SK-N-MC (cell line): ENCODE data around the gene LUC7L3.
"Not testable (repeated sequence)": the region's sequence is repeated elsewhere in the genome, so short reads cannot be mapped to it uniquely, and the experiment has no call there.

ENCODE experiments used
- DNase-seq: peaks from one replicate; pipeline ENCODE4 v3.0.0-alpha.2; 2011; ENCODE audit warnings: low read depth, low spot score
- H3K27ac ChIP-seq: fragments of 200-600 bp; sonication (generic); 2 replicates; pipeline ENCODE4 v1.5.1; 2016; ENCODE audit warnings: mixed run types
- H3K36me3 ChIP-seq: fragments of 200-600 bp; sonication (generic); 2 replicates; pipeline ENCODE4 v1.6.1; 2017; ENCODE audit warnings: antibody characterized with exemption, low read length, mixed read lengths; ENCODE audit not compliant: insufficient read depth
- H3K4me3 ChIP-seq: fragments of 200-600 bp; sonication (generic); 2 replicates; pipeline ENCODE4 v1.5.1; 2016
- H3K9ac ChIP-seq: fragments of 200-600 bp; sonication (generic); 2 replicates; pipeline ENCODE4 v1.8.0; 2017; ENCODE audit warnings: mixed run types, mixed read lengths; ENCODE audit not compliant: insufficient read length
- H3K9me3 ChIP-seq: fragments of 200-600 bp; sonication (generic); 2 replicates; pipeline ENCODE4 v1.6.1; 2017; ENCODE audit warnings: low read depth, mild to moderate bottlenecking, antibody characterized with exemption, low read length, moderate library complexity, mixed read lengths
- EZH2 ChIP-seq: fragments of 200-600 bp; sonication (generic); IDR thresholded peaks from one replicate; pipeline ENCODE4 v1.6.1; 2017; ENCODE audit warnings: antibody characterized with exemption
- FOXP2 ChIP-seq: optimal IDR thresholded peaks from 2 replicates; pipeline ENCODE3; 2011; ENCODE audit warnings: mild to moderate bottlenecking, moderate library complexity; ENCODE audit not compliant: insufficient read depth; ENCODE audit errors: extremely low read length, control extremely low read depth
- POLR2AphosphoS5 ChIP-seq: IDR thresholded peaks from 2 replicates; pipeline ENCODE4 v1.6.1; 2012; ENCODE audit warnings: mild to moderate bottlenecking, low read depth, low read length, borderline replicate concordance

LUC7L3 gene

DNA sequence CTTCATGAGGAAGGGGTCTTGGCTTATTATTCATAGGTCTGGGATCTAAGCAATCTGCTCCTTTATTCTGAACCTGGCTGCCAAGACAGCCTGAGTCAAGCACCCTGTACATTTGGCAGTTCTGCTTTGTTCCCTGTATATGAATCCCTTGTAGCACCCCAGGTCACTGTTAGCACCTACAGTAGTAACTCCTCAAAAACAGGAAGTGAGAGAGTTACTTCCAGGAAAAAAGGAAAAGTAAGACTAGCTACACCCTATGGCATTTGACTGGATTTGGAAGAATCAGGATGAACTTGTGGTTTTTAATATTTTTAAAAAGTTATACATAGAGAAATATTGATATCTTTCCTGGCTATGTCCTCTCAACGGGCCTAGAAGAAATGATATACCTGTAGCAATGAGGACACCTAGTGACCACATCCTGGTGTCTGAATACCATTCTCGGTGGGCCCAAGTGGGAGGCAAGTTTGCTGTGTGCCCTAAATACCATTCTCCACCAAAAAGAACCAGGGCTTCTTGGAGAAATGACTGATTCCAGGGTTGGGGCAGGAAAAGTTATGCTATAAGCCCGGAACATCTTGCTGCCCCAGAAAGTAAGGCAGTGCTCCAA, 21.6 kb upstream of the LUC7L3 start:
- no peak overlapping the region for H3K4me3 ChIP-seq
- peaks cover 82% of the 10 kb centered on the region for H3K36me3 ChIP-seq
- no peaks in the 10 kb centered on the region for H3K9me3 ChIP-seq
- no peak for DNase-seq
- TF ChIP-seq EZH2 (no peak), POLR2AphosphoS5 (no peak), FOXP2 (no peak)
- no peak overlapping the region for H3K9ac ChIP-seq
- H3K27ac ChIP-seq: no peak overlapping the region

DNA sequence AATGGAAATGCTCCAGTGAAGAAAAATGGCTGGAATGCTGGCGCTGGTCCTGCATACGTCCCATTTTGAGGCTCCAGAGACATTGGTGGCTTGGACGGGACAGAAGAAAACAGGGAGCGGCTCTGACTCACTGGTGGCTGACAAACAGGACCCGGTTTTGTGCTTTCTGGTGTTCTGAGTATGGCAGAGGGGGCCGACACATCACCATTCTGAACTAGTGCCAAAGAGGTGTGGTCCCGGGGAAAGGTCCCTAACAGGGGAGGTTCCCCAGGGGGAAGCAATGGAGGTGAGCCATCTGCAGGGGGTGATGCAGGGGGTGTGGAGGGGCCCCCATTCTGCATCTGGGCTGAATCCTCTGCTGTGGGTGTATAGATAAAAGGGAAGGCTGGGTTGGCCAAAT, 20.0 kb upstream of the LUC7L3 start:
- H3K27ac ChIP-seq: no peak overlapping the region
- H3K36me3 ChIP-seq: peaks cover 81% of the 10 kb centered on the region
- TF ChIP-seq FOXP2 (no peak), EZH2 (no peak), POLR2AphosphoS5 (no peak)

DNA sequence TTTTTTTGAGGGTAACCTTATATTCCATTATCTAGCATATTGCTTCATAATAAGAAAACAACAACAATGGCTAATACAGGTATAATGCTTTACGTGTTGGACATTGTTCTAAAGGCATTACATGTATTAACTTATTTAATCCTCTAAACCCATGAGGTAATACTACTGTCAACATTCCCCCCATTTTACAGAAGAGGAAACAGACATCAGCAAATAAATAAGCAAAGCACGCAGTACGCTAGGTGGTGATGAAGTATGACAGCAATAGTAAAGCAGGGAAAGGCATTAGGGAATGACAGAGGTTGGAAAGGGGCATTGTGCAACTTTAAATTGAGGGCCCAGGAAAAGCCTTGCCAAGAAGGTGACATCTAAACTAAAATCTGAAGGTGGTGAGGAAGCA, 16.2 kb upstream of the LUC7L3 start:
- H3K36me3 ChIP-seq: peaks cover 52% of the 10 kb centered on the region
- no peak overlapping the region for H3K4me3 ChIP-seq
- H3K9ac ChIP-seq: no peak overlapping the region
- no peaks in the 10 kb centered on the region for H3K9me3 ChIP-seq
- no peak overlapping the region for H3K27ac ChIP-seq
- no peak for DNase-seq
- TF ChIP-seq FOXP2: no peak
- TF ChIP-seq POLR2AphosphoS5: no peak
- TF ChIP-seq EZH2: no peak

More for the DNA sequence above, 20.0 kb upstream of the LUC7L3 start:
- no peak overlapping the region for H3K9ac ChIP-seq
- no peak overlapping the region for H3K4me3 ChIP-seq
- DNase-seq: no peak
- no peaks in the 10 kb centered on the region for H3K9me3 ChIP-seq

DNA sequence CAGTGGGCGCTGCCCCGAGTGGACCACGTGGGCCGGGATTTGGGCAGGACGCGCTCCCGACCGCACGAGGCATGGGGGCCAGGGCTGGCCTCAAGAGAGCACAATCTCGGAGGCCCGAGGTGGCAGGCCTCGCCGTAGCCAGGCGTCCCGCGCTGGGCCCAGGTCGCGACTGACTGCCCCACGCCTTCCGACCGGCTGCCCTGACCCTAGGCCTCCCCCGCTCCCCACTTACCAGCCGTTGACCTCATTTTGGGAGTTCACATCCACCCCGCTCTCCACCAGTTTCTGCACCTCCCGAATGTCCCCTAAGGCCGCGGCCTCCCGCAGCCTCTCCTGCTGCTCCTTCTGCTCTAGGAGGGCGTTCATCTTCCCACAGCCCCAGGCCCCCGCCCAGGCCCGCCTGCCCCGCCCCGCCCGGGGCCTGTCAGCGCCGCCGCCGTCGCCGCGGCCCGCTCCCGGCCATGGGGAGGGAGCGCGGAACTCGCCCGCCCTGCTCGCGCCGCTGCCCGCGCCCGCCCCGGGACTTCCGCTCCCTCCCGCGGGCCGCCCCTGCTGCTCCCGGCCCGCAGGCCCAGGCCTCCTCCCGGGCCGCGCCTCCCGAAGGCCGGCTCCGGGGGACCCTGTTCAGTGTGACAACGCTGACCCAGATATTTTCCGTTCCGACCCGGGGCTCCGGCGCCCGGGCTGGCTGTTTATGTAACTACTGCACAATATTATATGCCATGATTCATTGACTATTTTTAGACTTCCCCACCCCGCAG, 11.9 kb upstream of the LUC7L3 start, which contains the start of gene ANKRD40:
Gene ANKRD40, minus strand, starts transcription at position 626 of the 761 bp plus-strand sequence. Its CDS starts 260 bp downstream, at position 366.
- peaks cover 24% of the 10 kb centered on the region for H3K36me3 ChIP-seq
- peak within 1 kb of the TSS; percentile 98 for H3K27ac ChIP-seq
- H3K9me3 ChIP-seq: no peaks in the 10 kb centered on the region
- TF ChIP-seq POLR2AphosphoS5 (peak; percentile 73), EZH2 (no peak), FOXP2 (peak; percentile 51)
- H3K9ac ChIP-seq: peak within 1 kb of the TSS; percentile 96
- peak within 1 kb of the TSS; percentile 84 for H3K4me3 ChIP-seq
- DNase-seq: peak; percentile 63

DNA sequence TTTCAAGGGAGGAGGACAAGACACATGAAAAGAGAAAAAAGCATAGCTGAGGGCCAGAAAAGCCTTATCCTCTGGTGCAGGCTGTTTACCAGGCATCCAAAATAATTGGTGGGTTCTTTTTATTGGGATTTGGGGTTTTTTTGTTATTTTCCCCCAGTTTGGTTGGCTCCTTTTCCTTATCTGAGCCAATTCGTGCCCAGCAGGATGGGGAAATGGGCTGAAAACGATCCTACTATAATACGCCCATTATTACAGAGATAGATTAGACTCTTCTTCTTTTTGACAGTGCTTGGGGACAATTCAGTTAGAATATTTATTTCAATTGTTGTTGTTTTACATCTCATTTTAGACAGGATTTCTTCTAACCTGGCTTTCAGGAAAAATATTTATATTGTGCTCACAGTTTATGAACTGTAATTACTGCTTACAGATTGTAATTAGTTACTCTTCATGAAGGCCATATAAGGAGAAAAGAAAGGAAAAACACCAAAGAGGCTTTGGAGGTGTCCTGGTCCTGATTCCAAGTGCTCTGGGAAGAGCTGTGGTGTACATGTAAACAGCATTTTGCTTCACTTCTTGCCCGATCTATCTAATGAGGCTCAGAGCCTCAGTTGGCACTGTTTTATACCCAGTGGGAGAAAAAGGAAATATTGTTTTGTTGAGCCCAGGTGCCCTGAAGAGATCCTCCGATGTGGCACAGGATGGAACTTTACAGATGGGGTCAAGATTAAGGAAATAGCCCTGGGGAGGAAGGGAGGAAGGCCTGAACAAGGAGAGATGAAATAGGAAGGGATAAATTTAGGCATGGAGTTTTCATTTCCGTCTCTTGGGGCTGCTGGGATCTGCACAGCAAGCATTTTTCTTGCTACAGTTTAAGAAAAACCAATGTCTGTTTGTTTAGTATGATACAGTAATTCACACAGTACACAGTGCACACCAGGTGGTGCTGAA, 11.1 kb upstream of the LUC7L3 start:
- TF ChIP-seq FOXP2: no peak
- TF ChIP-seq EZH2: no peak
- TF ChIP-seq POLR2AphosphoS5: 0 out of 2 replicates have a peak, but pooled peaks have one; percentile 47
- Histone ChIP-seq H3K36me3 (peaks cover 16% of the 10 kb centered on the region), H3K9ac (peak overlapping the region; percentile 96), H3K9me3 (no peaks in the 10 kb centered on the region), H3K4me3 (peak overlapping the region; percentile 84), H3K27ac (peak overlapping the region; percentile 98)
- no peak for DNase-seq

DNA sequence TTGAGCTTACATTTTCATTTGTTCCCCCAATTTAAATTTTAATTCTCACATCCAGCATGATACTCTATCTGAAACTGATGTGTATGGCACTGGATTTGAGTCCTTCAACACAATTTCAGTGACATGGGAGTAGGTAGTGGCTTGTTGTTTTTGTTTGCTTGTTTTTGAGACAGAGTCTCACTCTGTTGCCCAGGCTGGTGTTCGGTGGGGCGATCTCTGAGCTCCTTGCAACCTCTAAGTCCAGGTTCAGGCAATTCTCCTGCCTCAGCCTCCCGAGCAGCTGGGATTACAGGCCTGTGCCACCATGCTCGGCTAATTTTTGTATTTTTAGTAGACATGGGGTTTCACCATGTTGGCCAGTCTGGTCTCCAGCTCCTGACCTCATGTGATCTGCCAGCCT, 10.3 kb upstream of the LUC7L3 start:
- not testable (repeated sequence) for H3K9me3 ChIP-seq, DNase-seq
- Histone ChIP-seq H3K36me3 (peaks cover 10% of the 10 kb centered on the region), H3K27ac (peak overlapping the region; percentile 98), H3K4me3 (peak overlapping the region; percentile 84), H3K9ac (peak overlapping the region; percentile 96)

DNA sequence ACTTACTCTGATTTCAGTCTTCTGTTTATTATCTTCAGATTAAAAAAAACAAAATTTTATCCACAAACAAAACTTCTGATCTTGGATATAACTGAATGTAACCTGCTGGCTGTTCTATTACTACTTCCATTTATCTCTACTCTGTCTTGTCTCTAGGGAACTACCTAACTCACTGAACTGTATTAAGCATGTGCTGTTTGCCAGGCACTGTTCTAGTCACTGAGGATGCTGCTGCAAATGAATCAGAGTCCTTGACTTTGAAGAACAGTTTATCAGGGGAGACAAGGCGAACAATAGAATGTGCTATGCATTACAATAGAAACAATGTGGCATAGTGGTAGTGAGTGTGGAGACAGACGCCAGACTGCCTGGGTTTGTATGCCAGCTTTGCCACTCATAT, 9.4 kb upstream of the LUC7L3 start:
- no peak overlapping the region for H3K4me3 ChIP-seq
- H3K36me3 ChIP-seq: 0 out of 2 replicates have a peak, but pooled peaks cover 4% of the 10 kb centered on the region
- H3K9ac ChIP-seq: no peak overlapping the region
- no peak overlapping the region for H3K27ac ChIP-seq
- H3K9me3 ChIP-seq: no peaks in the 10 kb centered on the region
- no peak for TF ChIP-seq EZH2
- no peak for TF ChIP-seq POLR2AphosphoS5
- TF ChIP-seq FOXP2: no peak
- no peak for DNase-seq

DNA sequence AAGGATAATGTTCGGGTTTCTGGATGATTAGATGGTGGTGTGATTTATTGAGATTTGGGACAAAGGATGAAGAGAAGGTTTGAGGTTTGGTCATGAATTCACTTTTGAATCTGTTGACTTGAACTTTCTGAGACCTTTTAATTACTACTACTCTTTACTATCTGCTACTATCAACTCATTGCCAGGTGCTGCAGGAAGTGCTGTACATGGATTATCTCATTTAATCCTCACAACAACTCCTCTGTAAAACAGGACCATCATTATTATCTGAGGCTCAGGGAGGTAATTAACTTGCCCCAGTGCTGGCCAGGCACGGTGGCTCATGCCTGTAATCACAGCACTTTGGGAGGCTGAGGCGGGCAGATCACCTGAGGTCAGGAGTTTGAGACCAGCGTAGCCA, 8.8 kb upstream of the LUC7L3 start:
- no peak overlapping the region for H3K9ac ChIP-seq
- H3K27ac ChIP-seq: no peak overlapping the region
- H3K9me3 ChIP-seq: no peaks in the 10 kb centered on the region
- H3K4me3 ChIP-seq: no peak overlapping the region
- DNase-seq: no peak
- no peaks in the 10 kb centered on the region for H3K36me3 ChIP-seq
- TF ChIP-seq EZH2 (no peak), FOXP2 (no peak)
